ENCODE measurements around the gene CNNM1.

CNNM1 gene

DNA sequence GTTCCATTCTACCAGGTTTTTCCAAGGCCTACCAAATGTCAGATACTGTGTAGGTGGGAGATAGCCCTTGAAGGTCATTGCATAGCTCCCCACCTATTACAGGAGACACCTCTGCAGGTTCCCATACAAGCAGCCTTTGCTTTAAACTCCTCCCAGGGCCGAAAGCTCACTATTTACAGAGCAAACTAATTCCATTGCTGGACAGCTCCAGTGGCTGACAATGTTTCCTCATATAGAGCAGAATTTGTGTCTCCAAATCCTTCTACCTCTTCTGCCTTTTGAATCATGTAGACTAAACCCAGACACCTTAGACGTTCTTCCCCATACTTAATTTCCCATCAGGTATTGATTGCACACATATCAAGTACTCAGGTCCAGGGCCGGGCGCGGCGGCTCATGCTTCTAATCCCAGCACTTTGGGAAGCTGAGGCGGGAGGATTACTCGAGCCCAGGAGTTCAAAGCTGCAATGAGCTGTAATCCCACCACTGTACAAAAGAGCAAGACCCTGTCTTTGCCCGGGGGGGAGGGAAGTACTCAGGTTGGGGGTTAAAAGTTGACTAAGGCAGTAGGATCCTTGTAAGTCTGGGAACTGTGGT lies 2.1 kb downstream of the CNNM1 start:
- H3K27me3 ChIP-seq (replicated peaks; ENCODE audit: control insufficient read depth, insufficient read depth, low read length, poor library complexity, severe bottlenecking) = peaks cover 4% of the 10 kb centered on the region
- H3K36me3 ChIP-seq (ENCODE audit: control insufficient read depth, insufficient read depth, low read length) = no peaks in the 10 kb centered on the region
- no peaks in the 10 kb centered on the region for H3K9me3 ChIP-seq (ENCODE audit: control insufficient read depth, low read length)
- no peak overlapping the region for H3K4me3 ChIP-seq (ENCODE audit: insufficient read depth, low read depth, low read length, poor library complexity, severe bottlenecking)
- H3K4me1 ChIP-seq (ENCODE audit: control insufficient read depth, insufficient read depth, low read length, poor library complexity, severe bottlenecking) = no peaks in the 10 kb centered on the region
- no peak for DNase-seq
- no peak overlapping the region for H3K27ac ChIP-seq (ENCODE audit: insufficient read depth, low read length, poor library complexity, severe bottlenecking)

DNA sequence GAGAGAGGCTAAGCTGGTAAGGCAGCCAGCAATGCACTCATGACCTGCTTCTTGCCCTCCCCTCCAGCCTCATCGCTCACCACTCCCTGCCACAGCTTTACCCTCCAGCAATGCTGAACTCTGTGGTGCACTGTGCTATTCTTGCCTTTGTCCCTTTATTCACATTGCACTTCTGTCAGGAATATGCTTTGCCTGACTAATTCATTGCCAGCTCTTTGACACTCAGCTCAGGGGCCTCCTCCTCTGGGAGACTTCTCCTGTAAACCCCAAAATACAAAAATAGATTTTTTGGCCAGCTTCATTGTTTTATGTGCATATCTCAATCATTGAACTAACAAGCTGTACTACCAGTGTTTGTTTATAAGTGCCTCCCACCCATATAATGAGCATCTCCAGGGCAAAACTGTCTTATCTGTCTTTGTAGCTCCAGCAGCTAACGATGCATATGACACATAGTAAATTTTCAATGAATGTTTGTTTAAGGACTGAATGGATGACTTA lies 8.2 kb downstream of the CNNM1 start:
- DNase-seq = no peak
- no peak overlapping the region for H3K27ac ChIP-seq (ENCODE audit: insufficient read depth, low read length, poor library complexity, severe bottlenecking)

DNA sequence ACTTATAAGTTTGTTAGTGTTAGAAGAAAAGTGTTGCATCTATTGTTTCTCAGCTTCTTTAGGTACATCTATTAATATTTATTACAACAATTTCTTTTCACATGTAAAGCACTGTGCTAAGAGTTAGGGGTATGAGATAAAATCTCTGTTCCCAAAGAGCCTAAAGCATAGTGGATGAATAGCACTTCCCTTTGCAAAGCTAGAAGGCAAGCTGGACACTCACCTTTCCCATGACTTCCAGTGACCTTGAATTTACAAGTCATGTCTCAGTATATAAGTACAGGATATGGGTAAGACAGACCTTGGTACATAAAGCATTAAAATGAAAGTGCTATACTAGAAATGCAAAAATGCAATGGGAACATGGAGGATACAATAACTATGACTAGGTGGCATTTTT lies 8.7 kb downstream of the CNNM1 start:
- Histone ChIP-seq H3K4me1 (ENCODE audit: control insufficient read depth, insufficient read depth, low read length, poor library complexity, severe bottlenecking) (no peaks in the 10 kb centered on the region), H3K27ac (ENCODE audit: insufficient read depth, low read length, poor library complexity, severe bottlenecking) (no peak overlapping the region), H3K36me3 (ENCODE audit: control insufficient read depth, insufficient read depth, low read length) (no peaks in the 10 kb centered on the region), H3K9me3 (ENCODE audit: control insufficient read depth, low read length) (no peaks in the 10 kb centered on the region), H3K27me3 (replicated peaks; ENCODE audit: control insufficient read depth, insufficient read depth, low read length, poor library complexity, severe bottlenecking) (no peaks in the 10 kb centered on the region), H3K4me3 (ENCODE audit: insufficient read depth, low read depth, low read length, poor library complexity, severe bottlenecking) (no peak overlapping the region)
- no peak for DNase-seq

More for the DNA sequence above, 8.2 kb downstream of the CNNM1 start:
- H3K9me3 ChIP-seq (ENCODE audit: control insufficient read depth, low read length) = no peaks in the 10 kb centered on the region
- H3K36me3 ChIP-seq (ENCODE audit: control insufficient read depth, insufficient read depth, low read length) = no peaks in the 10 kb centered on the region
- no peaks in the 10 kb centered on the region for H3K4me1 ChIP-seq (ENCODE audit: control insufficient read depth, insufficient read depth, low read length, poor library complexity, severe bottlenecking)
- no peaks in the 10 kb centered on the region for H3K27me3 ChIP-seq (replicated peaks; ENCODE audit: control insufficient read depth, insufficient read depth, low read length, poor library complexity, severe bottlenecking)
- H3K4me3 ChIP-seq (ENCODE audit: insufficient read depth, low read depth, low read length, poor library complexity, severe bottlenecking) = no peak overlapping the region

DNA sequence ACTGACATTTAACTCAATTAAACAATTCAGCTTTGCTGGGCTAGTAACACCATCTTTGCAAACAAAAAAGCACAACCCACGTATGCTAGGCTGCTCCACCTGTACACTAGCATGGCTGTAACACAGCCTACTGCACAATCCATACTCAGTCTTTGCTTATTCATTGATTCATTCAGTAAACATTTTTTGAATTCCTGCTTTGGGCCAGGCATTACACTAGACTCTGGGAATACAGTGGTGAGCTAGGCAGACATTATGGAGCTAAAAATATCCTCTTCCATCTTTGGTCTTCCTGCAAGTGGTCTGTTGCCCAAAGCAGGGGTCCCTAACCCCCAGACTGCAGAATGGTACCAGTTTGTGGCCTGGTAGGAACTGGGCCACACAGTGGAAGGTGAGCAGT lies 9.9 kb downstream of the CNNM1 start:
- Histone ChIP-seq H3K9me3 (ENCODE audit: control insufficient read depth, low read length) (no peaks in the 10 kb centered on the region), H3K27ac (ENCODE audit: insufficient read depth, low read length, poor library complexity, severe bottlenecking) (no peak overlapping the region), H3K4me1 (ENCODE audit: control insufficient read depth, insufficient read depth, low read length, poor library complexity, severe bottlenecking) (no peaks in the 10 kb centered on the region), H3K27me3 (replicated peaks; ENCODE audit: control insufficient read depth, insufficient read depth, low read length, poor library complexity, severe bottlenecking) (no peaks in the 10 kb centered on the region), H3K4me3 (ENCODE audit: insufficient read depth, low read depth, low read length, poor library complexity, severe bottlenecking) (no peak overlapping the region), H3K36me3 (ENCODE audit: control insufficient read depth, insufficient read depth, low read length) (no peaks in the 10 kb centered on the region)
- DNase-seq = no peak

DNA sequence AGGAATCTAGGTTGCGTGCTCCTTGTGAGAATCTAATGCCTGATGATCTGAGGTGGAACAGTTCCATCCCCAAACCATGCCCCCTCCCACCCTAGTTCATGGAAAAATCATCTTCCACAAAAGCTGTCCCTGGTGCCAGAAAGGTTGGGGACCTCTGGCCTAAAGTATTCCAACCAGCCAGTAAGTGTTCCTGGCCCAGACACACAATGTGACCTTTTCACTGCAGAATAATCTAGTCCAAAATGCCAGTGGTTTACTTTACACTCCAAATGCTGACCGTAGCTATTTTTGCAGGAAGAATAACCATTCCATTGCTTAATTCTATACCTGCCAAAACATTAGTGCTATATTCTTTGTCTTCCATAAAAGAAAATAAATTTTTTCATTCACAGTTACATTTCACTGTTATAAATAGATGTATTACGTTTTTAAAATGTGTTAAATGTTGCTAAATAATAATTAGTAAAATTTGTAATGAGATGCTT lies 10.4 kb downstream of the CNNM1 start:
- DNase-seq = no peak
- Histone ChIP-seq H3K36me3 (ENCODE audit: control insufficient read depth, insufficient read depth, low read length) (no peaks in the 10 kb centered on the region), H3K9me3 (ENCODE audit: control insufficient read depth, low read length) (no peaks in the 10 kb centered on the region), H3K4me1 (ENCODE audit: control insufficient read depth, insufficient read depth, low read length, poor library complexity, severe bottlenecking) (no peaks in the 10 kb centered on the region), H3K27me3 (replicated peaks; ENCODE audit: control insufficient read depth, insufficient read depth, low read length, poor library complexity, severe bottlenecking) (no peaks in the 10 kb centered on the region), H3K4me3 (ENCODE audit: insufficient read depth, low read depth, low read length, poor library complexity, severe bottlenecking) (no peak overlapping the region), H3K27ac (ENCODE audit: insufficient read depth, low read length, poor library complexity, severe bottlenecking) (no peak overlapping the region)

DNA sequence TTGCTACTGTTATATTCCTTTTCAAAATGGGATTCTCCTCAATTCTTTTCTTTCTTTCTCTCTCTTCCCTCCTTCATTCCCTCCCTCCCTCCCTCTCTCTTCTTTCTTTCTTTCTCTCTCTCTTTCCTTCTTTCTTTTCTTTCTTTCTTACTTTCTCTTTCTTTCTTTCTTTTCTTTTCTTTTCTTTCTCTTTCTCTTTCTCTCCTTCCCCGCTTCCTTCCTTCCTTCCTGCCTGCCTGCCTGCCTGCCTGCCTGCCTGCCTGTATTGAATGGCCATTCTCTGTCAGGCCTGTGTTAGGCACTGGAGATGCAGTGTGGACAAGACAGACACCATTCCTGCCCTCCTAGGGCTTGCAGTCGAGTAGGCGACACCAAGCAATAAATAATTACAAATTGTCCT lies 11.5 kb downstream of the CNNM1 start:
- Histone ChIP-seq H3K27me3 (replicated peaks; ENCODE audit: control insufficient read depth, insufficient read depth, low read length, poor library complexity, severe bottlenecking) (no peaks in the 10 kb centered on the region), H3K4me3 (ENCODE audit: insufficient read depth, low read depth, low read length, poor library complexity, severe bottlenecking) (no peak overlapping the region), H3K9me3 (ENCODE audit: control insufficient read depth, low read length) (no peaks in the 10 kb centered on the region), H3K36me3 (ENCODE audit: control insufficient read depth, insufficient read depth, low read length) (no peaks in the 10 kb centered on the region), H3K4me1 (ENCODE audit: control insufficient read depth, insufficient read depth, low read length, poor library complexity, severe bottlenecking) (no peaks in the 10 kb centered on the region), H3K27ac (ENCODE audit: insufficient read depth, low read length, poor library complexity, severe bottlenecking) (no peak overlapping the region)
- no peak for DNase-seq

DNA sequence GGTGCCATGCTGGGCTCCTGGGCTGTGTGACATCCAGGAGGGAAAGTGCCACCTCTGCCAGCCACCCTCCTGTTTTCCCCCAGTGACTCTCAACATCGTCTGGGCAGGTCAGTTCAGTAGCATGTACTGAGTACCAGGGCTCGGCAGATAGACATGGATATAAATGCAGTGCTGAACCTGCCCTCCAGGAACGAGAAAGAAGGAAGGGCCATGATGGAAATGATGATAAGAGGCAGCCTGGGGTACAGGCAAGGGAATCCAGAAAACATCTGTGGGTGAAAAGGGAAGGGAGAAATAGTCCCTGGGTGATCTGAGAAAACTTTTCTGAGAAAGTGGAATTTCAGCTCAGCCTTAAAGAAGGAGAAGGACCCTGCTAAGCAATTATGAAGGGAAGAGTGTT lies 12.1 kb downstream of the CNNM1 start:
- no peaks in the 10 kb centered on the region for H3K27me3 ChIP-seq (replicated peaks; ENCODE audit: control insufficient read depth, insufficient read depth, low read length, poor library complexity, severe bottlenecking)
- no peaks in the 10 kb centered on the region for H3K36me3 ChIP-seq (ENCODE audit: control insufficient read depth, insufficient read depth, low read length)
- no peaks in the 10 kb centered on the region for H3K9me3 ChIP-seq (ENCODE audit: control insufficient read depth, low read length)
- no peak overlapping the region for H3K4me3 ChIP-seq (ENCODE audit: insufficient read depth, low read depth, low read length, poor library complexity, severe bottlenecking)
- no peak overlapping the region for H3K27ac ChIP-seq (ENCODE audit: insufficient read depth, low read length, poor library complexity, severe bottlenecking)
- H3K4me1 ChIP-seq (ENCODE audit: control insufficient read depth, insufficient read depth, low read length, poor library complexity, severe bottlenecking) = no peaks in the 10 kb centered on the region
- DNase-seq = no peak

DNA sequence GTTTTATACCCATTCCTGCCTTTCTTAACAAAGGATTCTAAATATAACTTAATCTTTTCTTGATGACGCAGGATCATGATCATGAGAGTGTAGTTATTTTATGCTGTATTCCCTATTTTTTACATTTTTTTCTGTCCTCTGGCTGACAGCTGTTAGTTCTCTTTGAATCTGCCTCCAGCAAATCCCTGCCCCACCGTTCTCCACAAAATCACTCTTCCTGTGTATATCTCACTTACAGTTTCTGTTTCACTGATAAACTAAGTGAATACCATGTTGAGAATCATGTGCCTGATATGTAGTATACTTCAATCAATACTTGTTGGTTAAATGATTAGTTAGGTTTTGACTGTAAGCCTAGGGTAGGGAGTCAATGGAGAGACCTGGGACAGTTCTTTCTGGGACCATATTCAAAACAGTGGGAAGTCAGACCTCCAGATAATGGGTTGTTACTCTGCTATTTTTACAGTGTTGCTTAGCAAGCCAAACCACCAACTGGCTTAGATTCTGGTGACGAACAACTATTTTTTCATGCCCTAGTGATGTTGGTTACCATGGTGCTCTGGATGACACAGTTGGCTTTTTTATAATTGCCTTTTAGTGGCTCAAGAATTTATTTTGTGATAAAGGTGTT lies 12.8 kb downstream of the CNNM1 start:
- Histone ChIP-seq H3K4me1 (ENCODE audit: control insufficient read depth, insufficient read depth, low read length, poor library complexity, severe bottlenecking) (no peaks in the 10 kb centered on the region), H3K9me3 (ENCODE audit: control insufficient read depth, low read length) (no peaks in the 10 kb centered on the region), H3K4me3 (ENCODE audit: insufficient read depth, low read depth, low read length, poor library complexity, severe bottlenecking) (no peak overlapping the region), H3K36me3 (ENCODE audit: control insufficient read depth, insufficient read depth, low read length) (no peaks in the 10 kb centered on the region), H3K27me3 (replicated peaks; ENCODE audit: control insufficient read depth, insufficient read depth, low read length, poor library complexity, severe bottlenecking) (no peaks in the 10 kb centered on the region), H3K27ac (ENCODE audit: insufficient read depth, low read length, poor library complexity, severe bottlenecking) (no peak overlapping the region)
- DNase-seq = no peak

DNA sequence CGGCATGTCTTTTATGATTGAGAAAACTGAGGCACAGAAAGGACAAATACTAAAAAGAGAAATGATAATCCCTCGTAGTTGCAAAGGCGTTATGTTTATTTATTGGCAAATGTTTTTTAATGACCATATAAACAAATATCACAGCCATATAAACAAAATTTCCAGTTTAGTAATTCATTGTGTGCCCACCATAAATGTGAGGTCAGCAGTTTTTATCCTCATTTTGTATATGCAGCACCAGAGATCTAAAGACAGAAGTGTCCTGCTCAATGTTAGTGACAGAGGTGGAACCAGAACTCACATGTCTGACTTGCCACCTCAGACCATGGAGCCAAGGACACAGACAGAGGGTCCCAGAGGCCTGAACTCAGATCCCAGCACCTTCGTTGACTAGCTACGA lies 14.1 kb downstream of the CNNM1 start:
- H3K27ac ChIP-seq (ENCODE audit: insufficient read depth, low read length, poor library complexity, severe bottlenecking) = no peak overlapping the region
- H3K4me3 ChIP-seq (ENCODE audit: insufficient read depth, low read depth, low read length, poor library complexity, severe bottlenecking) = no peak overlapping the region
- no peaks in the 10 kb centered on the region for H3K4me1 ChIP-seq (ENCODE audit: control insufficient read depth, insufficient read depth, low read length, poor library complexity, severe bottlenecking)
- H3K9me3 ChIP-seq (ENCODE audit: control insufficient read depth, low read length) = no peaks in the 10 kb centered on the region
- H3K36me3 ChIP-seq (ENCODE audit: control insufficient read depth, insufficient read depth, low read length) = no peaks in the 10 kb centered on the region
- no peaks in the 10 kb centered on the region for H3K27me3 ChIP-seq (replicated peaks; ENCODE audit: control insufficient read depth, insufficient read depth, low read length, poor library complexity, severe bottlenecking)
- DNase-seq = no peak

DNA sequence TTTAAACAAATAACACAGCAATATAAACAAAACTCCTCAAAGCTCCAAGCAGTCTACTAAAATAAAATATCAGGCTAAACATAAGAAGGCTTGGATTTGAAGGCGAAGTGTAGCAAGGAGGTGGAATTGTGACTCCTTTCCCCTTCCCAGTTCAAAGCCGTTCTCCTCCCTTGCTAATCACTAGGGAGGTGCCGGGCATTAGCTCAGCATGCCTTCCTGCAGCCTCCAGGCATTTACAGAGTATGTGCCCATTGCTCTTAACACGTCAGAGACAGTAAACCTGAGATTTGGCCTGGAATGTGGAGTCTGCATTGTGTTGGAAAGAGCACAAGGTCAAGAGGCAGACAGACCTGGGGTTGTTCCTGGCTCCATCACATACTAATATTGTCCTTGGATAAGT lies 15.6 kb downstream of the CNNM1 start:
- no peaks in the 10 kb centered on the region for H3K4me1 ChIP-seq (ENCODE audit: control insufficient read depth, insufficient read depth, low read length, poor library complexity, severe bottlenecking)
- H3K9me3 ChIP-seq (ENCODE audit: control insufficient read depth, low read length) = no peaks in the 10 kb centered on the region
- no peaks in the 10 kb centered on the region for H3K27me3 ChIP-seq (replicated peaks; ENCODE audit: control insufficient read depth, insufficient read depth, low read length, poor library complexity, severe bottlenecking)
- H3K4me3 ChIP-seq (ENCODE audit: insufficient read depth, low read depth, low read length, poor library complexity, severe bottlenecking) = no peak overlapping the region
- no peak overlapping the region for H3K27ac ChIP-seq (ENCODE audit: insufficient read depth, low read length, poor library complexity, severe bottlenecking)
- DNase-seq = no peak
- no peaks in the 10 kb centered on the region for H3K36me3 ChIP-seq (ENCODE audit: control insufficient read depth, insufficient read depth, low read length)
